NCI-H82 treated with DMSO at 0.1 percent for 48 hours (cell line): ENCODE results near the gene DAP.

ENCODE experiments used
- DNase-seq: peaks from one replicate; lab custom pipeline; 2025; ENCODE audit not compliant: unreplicated experiment; lab: John Stamatoyannopoulos, UW

DAP gene

GRCh38 chr5:10761933-10762775 is 1.1 kb upstream of the DAP start:
- no peak for DNase-seq

DNA sequence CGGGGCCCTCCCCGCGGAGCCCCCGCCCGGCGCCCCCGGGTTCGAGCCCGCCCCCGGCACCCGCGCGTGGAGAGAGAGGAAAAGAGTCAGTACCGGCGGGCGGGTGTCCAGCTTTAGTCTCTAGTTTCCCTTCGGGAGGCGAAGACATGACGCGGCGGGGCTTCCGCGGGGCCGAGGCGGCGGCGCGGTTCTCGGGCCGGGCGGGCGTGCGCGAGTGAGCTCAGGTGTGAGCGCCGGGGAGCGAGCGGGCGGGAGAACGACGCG is 181 bp downstream of the DAP start:
- DNase-seq: no peak

- no peak for DNase-seq
Measured at GRCh38 chr5:10760096-10760920, 726 bp downstream of the DAP start.

DNA sequence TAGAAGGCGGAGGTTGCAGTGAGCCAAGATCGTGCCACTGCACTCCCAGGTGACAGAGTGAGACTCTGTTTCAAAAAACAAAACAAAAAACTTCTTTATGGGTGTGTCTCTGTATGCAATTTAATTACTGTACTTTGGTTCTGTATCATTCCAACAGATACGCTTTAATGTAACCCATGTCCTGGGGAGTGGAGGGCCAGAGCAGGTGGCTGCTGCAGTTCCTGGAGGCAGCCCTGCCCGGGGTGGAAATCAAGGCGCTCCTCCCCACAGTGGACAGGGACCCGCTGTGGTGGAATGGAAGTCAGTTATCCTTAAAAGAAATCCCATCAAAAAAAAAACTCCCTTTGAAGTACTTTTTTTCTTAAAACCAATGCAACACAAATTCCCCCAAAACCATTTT is 1.9 kb downstream of the DAP start:
- no peak for DNase-seq

DNA sequence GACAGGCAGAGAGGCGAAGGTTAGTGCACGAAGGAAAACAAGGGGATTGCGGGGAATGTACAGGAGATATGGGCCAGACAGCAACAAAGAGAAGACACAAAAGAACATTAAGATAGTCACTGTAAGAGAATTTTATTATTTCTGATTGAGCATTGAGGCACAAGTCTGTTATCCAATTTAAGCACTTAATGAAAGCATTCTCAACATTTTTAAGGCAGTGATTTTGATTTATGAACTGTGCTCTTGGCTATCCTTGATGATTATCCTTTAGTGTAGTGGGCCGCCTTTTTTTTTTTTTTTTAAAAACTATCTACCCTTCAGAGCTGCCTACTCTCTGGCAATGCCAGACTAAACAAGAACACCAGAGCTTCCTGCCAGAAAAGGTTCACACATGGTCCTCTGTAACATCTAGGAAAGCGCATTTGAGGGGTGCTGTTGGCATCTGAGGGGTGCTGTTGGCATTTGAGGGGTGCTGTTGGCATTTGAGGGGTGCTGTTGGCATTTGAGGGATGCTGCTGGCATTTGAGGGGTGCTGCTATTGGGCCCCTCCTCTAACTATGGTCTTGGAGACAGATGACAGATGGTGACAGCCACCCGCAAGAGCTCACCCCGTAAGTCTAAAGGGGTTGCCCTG is 3.0 kb downstream of the DAP start:
- no peak for DNase-seq

- no peak for DNase-seq
Measured at GRCh38 chr5:10757043-10757442, 4.0 kb downstream of the DAP start.

DNA sequence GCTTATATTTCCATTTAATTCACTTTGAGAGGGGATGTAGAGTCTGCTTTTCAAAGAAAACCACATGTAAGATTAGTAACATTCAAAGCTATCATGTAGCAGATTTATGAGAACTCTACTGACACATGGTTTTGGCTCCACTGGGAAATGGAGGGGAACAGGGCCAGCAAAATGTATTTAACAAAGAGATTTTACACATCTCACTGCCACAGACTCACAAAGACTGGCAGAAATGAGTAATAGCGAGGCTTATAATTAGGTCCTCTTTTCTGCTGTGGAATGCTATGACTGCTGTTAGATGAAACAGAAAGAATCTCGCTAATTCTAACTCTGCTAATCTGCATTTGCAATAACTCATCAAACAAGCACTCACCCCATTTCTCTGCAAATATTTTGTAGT is 4.5 kb downstream of the DAP start:
- no peak for DNase-seq

GRCh38 chr5:10753178-10753577 is 7.9 kb downstream of the DAP start:
- no peak for DNase-seq

- DNase-seq: no peak
Measured at GRCh38 chr5:10752451-10752850, 8.6 kb downstream of the DAP start.

- DNase-seq: no peak
Measured at GRCh38 chr5:10750909-10751308, 10.1 kb downstream of the DAP start.

DNA sequence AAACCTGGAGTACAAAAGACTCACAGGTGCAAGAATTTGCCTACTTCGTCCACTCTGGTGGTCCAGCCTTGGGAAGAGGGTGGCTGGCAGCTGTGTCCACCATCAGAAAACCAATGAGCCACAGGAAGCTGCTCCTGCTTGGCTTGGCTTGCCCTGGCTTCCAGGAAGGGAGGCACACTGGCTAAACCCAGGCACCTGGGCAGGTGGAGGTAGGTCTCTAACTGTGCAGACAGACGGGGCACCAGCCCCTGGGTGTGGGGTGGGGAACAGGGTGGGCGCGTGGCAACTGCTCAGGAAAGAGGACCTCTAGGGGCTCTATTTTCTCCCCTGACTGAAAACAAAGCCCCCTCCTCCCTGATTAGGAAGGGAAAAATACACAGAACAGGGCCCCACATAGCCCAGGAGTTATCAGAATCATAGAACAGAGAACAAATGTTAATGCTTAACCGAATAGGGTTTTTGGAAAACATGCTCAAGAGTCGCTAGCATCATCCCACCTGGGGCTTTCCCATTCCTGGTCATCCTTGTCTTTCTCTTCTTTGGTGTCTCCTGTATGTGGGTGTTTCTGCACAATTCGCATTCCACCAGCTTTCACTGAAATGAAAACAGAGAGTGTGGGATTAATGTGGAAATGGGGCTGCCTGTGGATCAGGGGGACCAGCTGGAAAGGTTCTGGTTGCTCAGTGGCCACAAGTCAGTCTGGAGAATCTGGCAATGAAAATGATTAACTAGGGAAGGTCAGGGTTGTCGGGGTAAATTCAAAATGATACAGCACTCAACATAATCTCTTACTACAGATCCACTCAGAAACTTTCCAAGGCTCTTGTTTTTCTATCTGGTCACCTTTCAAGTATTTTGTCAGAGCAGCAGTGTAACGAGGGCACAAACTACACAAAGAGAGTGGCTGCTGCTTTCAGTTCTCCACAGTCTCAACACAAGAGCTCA is 13.1 kb downstream of the DAP start:
- no peak for DNase-seq

GRCh38 chr5:10746711-10747110 is 14.3 kb downstream of the DAP start:
- no peak for DNase-seq

GRCh38 chr5:10745133-10745532 is 15.9 kb downstream of the DAP start:
- DNase-seq: no peak

DNA sequence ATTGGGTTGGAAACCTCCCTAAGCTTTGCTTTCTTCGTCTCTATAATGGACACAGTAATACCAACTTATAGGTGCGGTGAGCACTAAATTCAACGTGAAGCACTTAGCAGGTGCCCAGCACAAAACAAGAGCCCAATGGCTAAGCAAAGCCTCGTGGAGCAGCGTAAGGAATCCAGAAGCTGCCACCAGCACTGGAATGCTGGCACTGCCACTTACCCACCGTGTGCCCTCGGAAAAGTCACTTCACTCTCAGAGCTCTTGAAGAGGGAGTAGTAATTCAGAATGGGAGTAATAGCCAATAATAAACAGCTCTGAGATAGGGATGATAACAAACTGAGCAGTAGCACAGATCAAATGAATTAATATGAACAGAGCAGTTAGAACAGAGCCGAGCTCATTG is 16.4 kb downstream of the DAP start:
- no peak for DNase-seq

- no peak for DNase-seq
Measured at GRCh38 chr5:10743951-10744350, 17.1 kb downstream of the DAP start.

DNA sequence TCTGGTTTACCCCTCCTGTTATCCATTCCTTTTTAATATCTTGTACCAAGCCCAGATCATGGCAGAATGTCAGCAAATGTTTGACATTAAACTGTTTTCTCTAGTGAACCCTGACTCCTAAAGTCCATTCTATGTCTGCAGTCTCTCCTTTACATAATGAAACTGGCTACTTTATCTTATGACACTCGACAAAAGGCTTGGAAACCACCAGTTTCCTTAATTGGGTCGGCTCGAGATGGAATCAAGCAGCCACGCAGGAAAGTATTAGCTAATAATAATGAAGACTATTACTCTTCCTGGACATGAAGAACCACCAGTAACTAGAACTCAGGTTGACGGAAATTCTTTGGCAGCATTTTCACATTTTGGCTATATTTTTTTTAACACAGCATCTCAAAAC is 17.5 kb downstream of the DAP start:
- no peak for DNase-seq

DNA sequence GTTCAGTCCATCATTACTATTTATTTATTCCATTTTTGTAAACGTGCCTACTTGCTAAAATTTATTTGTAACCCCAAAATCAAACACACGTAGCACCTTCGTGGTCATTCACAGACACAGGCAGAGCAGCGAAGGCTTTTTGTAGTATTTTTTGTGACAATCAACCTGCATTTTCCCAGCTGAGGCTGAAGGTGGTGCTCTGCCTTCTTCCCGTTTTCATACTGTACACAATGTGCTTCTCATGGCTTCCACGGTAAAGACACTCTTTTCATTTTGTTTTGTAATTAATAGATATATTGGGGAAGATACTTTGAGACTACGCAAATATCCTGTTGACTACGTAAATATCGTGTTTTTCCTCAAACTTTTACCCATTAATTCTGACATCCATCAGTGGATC is 19.4 kb downstream of the DAP start:
- DNase-seq: no peak

- DNase-seq: no peak
Measured at GRCh38 chr5:10740384-10740783, 20.6 kb downstream of the DAP start.

GRCh38 chr5:10737880-10738279 is 23.2 kb downstream of the DAP start:
- no peak for DNase-seq

DNA sequence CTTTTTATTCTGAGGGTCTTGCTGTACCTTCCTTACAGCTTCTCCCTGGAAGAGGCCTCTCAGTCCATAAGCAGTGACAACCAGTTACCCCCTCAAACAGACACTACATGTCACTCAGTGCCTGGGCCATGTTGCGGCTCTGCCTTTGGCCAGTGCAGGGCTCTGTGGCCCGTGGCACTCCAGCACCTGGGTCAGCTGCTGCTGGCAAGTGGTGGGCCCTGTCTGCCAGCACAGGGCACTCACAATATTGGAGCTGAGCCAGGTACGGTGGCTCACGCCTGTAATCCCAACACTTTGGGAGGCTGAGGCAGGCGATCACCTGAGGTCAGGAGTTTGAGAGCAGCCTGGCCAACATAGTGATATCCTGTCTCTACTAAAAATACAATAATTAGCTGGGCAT is 24.2 kb downstream of the DAP start:
- no peak for DNase-seq

- no peak for DNase-seq
Measured at GRCh38 chr5:10736354-10736753, 24.7 kb downstream of the DAP start.
